NCI-H774 (cell line): ENCODE measurements around the gene SPEM3.

Experiments used
- DNase-seq: peaks from one replicate; lab custom pipeline; 2025; lab: John Stamatoyannopoulos, UW

The SPEM3 gene

DNA sequence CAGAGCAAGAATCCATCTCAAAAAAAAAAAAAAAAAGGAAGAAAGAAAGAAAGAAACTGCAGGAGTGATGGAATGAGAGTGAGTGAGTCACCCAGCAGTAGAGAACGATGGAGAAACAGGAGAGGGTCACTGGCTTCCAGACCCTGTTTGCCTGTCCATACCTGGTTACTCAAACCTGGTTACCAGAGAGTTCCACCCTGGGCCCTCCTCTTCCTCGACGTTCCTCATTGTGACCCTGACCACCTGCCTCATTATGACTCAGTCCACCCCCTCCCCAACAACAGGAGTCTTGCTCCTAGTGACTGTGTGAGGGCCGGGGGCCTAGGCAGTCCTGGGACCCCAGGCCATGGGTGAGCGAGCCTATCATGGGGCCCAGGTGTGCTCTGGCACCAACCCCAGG lies at the start of gene SPEM3:
Gene SPEM3, plus strand, starts transcription at position 301 of the 400 bp plus-strand sequence. Its CDS starts 46 bp downstream, at position 347.
- DNase-seq = no peak

DNA sequence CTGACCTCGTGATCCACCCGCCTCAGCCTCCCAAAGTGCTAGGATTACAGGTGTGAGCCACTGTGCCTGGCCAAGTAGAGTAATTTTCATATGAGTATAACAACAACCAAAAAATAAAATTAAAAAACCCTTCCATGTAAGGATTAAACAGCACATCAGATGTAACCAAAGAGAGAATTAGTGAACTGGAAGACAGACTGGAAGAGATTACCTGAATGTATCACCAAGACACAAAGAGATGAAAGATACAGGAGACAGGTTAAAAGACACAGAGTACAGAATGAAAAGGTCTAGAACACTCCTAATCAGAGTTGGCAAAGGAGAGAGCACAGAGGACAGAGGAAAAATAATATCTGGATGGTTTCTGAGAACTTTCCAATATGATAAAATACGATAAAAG lies 49.5 kb upstream of the SPEM3 start:
- no peak for DNase-seq

DNA sequence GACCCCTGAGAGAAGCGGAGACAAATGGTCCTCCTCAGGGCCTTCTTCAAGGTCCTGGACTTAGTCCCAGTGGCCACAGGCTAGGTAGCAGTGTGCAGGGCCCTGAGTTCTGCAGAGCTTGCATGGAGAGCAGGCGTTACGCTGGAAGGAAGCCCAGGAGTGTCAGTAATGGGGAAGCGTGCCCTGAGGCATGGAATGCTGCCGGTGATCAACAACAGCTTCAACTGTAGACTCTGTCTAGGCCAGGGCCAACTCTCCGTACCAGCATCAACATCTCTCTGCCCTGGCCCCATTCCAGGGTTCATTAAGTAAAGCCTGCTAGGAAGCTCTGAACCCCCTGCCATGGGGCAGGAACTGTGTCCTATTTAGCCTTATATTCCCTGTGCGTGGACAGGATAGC lies 48.3 kb upstream of the SPEM3 start:
- no peak for DNase-seq

DNA sequence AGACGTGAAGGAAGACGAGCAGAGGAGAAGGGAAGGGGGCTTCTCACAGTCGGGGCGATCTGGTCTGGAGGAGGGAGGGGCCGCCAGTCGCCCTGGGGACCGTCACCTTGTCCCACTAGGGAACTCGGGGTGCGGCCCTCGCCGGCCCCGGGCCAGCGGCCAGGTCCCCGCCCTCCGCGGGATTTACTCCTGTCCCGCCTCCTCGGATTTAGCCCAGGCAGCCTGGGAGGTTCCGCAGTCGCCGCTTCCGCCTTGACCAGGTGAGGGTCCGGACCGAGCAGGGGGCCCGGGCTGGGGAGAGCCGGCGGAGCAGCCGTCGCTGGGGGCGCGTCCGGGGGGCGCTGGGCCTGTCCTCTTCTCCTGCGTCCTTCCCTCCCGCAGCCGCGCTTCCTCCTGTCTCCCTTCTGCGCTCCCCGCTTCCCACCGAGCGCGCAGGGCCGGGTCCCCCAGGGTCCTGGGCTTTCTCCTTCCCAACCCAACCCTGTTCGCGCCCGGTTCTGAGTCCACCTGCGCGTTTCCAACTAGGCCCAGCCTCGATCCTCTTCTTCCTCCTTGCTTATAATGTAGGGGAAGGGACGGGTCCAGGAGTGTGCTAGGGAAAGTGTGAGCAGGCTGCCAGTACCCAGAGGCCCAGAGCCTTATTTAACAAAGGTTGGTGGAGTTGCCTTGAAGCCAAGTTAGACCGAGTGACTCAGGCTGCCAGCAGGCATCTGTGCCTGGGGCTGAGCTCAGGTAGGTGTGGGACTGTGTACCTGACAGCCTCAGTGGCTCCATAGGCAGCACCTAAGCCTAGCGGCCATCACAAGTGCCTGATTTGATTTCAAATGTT lies 47.6 kb upstream of the SPEM3 start, which contains the start of gene TNK1:
Gene TNK1, plus strand, starts transcription at position 235 of the 829 bp plus-strand sequence. CDS start 1,838 bp downstream, outside the sequence.
- DNase-seq = no peak

DNA sequence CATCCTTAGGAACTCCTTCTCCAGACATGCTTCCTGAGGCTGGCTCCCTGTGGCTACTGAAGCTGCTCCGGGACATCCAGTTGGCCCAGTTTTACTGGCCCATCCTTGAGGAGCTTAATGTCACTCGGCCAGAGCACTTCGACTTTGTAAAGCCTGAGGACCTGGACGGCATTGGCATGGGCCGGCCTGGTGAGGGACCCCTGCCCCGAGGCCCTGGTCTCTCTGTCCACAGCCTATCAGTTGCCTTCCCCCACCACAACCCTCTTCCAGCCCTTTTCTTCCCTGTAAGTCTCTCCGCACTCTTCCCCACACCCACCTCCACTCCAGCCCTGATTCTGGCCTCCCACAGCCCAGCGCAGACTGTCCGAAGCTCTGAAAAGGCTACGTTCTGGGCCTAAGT lies 45.8 kb upstream of the SPEM3 start:
- no peak for DNase-seq

DNA sequence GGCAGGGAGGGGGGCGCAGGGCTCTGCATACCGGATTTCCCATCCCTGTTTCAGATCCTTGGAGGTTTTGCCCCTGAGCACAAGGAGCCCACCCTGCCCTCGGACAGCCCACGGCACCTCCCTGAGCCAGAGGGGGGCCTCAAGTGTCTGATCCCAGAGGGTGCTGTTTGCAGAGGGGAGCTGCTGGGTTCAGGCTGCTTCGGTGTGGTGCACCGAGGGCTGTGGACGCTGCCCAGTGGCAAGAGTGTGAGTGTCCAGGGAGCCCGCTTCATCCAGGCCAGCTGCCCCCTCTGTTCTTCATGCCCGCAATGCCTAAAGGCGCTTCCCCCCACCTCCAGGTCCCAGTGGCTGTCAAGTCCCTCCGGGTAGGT lies 45.3 kb upstream of the SPEM3 start:
- no peak for DNase-seq

DNA sequence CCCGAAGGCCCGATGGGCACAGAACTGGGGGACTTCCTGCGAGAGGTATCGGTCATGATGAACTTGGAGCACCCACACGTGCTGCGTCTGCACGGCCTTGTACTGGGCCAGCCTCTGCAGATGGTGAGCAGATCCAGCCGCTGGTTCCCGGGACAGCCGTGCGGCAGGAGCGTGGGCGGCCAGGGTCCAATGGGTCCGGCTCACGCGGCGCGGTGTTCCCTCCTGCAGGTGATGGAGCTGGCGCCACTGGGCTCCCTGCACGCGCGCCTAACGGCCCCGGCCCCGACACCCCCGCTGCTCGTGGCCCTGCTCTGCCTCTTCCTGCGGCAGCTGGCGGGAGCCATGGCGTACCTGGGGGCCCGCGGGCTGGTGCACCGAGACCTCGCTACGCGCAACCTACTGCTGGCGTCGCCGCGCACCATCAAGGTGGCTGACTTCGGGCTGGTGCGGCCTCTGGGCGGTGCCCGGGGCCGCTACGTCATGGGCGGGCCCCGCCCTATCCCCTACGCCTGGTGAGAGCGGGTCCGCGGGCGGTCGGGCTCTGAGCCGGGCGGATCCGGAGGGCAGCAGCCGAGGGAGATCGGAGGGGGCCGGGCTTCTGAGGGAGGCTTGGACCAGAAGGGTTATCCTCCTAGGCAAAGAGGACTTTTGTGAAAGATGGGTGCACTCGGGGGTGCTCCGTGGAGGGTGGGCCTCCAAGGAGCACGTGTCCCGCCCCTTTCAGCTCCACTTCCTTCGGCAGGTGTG lies 44.7 kb upstream of the SPEM3 start:
- peak; percentile 9 for DNase-seq

DNA sequence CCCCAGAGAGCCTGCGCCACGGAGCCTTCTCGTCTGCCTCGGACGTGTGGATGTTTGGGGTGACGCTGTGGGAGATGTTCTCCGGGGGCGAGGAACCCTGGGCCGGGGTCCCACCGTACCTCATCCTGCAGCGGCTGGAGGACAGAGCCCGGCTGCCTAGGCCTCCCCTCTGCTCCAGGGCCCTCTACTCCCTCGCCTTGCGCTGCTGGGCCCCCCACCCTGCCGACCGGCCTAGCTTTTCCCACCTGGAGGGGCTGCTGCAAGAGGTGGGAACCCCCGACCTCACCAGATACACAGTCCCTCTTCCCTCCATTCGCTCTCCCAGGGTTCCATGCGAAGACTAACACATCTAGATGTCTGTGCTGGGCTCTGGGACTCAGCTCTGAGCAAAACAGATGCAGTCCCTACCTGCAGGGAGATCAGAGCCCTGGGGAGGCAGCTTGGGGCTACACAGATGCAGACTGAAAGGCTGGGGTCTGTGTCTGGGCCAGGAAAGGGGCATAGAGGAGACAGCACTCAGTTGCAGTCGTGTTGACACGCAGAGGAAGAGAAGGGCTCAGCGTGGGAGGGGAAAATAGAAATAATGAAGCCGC lies 44.1 kb upstream of the SPEM3 start:
- no peak for DNase-seq

DNA sequence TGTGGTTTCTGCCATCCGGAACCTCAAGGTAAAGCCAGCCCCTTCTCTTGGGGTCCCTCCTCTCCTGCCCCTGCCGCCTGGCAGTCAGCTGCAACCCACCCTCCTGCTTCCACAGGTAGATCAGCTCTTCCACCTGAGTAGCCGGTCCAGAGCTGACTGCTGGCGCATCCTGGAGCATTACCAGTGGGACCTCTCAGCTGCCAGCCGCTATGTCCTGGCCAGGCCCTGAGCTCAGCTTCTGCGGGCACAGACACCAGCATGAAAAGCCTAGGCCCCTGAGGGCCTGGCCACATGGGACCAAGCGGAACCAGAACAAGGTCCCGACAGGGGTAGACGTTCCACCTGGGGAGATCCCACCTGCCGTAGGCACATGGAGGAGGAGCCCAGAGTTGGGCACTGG lies 39.8 kb upstream of the SPEM3 start:
- no peak for DNase-seq

DNA sequence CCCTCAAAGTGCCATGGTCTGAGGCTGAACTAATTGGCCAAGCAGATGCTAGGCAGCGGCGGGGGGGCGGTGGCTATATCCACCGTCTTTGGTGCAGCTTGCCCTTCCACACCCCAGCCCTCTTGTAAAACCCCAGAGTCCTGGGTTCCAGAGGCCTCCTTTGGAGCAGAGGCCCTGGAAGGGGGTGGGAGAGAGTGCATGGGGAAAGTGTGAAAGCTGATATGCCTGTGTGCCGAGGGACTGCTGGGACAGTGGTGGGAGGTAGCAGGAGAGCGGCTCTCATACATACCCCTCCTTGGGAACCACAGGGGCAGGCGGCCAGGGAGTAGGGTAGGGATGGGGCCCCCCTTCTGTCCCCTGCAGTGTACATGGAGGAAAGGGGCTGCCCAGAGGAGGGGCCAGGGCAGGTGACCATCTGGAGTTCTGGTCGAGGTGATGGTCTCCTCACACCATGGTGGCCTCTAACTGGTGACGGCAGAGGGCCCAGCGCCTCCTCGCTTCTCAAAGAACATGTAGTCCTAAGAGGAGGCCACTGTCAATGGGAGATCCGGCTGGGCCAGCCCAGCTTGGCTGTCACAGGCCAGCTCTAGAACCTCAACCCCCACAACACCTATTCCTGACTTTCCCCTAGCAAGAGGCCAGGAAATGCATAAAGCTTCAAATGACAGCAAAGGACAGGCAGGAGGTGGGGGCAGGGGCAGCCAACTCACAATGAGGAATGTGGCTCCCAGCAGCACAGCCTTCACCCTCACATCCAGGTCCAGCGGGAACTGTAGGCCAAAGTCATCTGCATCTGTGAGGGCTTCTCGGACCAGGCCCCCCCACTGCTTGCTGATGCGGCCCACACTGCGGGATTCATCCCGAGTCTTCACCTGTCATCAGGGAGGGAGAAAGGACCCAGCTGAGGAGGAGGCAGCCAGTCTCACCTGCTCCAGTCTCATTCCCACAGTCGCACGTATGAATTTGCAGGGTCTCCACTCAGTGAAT lies 38.4 kb upstream of the SPEM3 start:
- no peak for DNase-seq

DNA sequence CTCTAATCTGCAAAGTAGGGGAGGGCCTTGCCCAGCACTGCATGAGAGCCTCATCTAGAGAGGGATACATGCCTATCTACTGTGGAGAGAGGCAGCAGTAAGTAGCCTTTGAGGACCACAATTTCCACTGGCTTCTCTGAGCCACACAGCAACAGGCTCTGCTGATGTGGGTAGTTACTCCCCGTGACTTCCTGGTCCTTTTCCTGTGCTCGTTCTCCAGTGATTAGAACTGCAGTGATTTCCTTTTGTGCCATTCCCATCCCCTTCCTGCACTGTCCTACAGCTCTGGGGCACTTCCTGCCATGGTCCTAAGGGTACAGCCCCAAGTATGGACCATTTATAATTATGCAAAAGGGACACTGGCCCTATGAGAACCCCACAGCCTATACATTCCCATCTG lies 37.4 kb upstream of the SPEM3 start:
- DNase-seq = no peak

DNA sequence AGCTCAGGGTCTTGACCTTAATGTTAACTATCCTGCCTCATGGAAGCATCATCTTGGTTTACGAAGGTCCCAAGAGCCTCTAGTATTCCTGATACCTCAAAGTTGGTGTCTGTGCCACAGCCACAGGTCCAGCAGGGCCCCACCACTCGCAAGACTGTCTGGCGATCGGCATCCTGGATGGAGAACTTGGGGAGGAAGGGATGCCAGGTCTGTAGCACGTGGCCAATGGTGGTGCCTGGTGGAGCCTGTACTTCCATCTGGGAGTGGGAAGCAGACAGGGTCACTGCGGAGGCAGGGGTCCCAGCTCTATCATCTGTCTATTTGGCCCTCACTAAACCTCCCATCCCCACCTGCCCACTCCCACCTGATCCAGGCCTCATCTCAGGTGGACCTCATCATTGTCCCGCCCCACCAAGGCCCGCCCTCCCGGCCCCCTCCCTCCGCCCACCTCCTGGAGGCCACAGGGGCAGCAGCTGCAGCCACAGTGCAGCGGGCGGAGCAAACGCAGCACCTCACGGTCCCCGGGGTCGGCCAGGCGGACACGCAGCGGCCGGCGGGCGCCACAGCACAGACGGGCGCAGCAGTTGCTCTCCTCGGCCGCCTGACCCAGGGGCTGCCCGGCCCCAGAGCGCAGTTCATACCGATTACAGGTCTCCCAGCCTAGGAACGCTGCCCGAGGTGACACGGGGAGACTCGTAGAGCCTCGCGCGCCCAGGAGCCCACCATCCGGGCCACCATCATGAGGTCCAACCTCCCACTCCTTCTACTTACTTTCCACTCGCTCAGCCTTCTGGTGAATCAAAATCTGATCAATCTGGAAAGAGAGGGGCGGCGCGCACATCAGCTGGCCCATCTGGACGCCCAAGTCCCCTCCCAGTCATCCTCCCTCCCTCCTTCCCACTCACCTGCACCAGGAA lies 35.7 kb upstream of the SPEM3 start:
- DNase-seq = no peak

DNA sequence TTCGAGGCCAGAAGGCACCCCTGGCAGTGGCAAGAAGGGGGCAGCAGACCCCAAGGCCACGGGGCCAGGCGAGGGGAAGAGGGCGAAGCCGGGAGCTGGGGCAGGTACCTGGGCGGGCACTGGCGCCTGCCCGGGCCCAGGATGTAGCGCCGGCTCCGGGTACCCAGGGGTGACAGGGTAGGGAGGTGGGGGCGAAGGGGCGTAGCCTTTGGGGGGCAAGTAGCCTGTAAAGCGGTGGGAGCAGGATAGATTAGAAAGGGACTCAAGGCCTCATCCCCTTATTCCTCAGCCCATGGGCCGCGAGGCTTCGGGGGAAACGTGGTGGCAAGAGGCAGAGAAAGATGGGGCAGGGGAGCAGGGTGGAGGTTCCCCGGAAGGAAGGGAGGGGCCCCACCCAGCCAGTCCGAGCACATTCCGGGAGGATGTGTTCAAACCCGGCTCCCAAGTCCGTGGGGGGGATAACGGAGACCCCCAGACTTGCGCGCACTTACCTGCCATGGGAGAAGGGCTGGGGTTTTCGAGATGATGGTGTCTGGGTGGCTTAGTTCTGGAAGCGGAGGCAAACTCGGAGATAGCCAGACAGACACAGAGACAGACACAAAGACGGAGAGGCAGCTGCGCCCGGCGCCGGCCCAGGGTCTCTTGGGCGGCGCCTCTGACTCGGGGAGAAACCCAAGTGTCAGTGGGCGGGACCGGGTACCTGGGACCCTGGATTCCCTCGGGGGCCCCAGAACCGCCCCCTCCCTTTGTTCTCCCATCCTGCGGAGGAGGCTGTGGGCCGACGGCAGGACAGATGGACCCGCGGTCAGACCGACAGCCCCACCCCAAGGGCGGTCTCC lies 34.8 kb upstream of the SPEM3 start:
- no peak for DNase-seq

DNA sequence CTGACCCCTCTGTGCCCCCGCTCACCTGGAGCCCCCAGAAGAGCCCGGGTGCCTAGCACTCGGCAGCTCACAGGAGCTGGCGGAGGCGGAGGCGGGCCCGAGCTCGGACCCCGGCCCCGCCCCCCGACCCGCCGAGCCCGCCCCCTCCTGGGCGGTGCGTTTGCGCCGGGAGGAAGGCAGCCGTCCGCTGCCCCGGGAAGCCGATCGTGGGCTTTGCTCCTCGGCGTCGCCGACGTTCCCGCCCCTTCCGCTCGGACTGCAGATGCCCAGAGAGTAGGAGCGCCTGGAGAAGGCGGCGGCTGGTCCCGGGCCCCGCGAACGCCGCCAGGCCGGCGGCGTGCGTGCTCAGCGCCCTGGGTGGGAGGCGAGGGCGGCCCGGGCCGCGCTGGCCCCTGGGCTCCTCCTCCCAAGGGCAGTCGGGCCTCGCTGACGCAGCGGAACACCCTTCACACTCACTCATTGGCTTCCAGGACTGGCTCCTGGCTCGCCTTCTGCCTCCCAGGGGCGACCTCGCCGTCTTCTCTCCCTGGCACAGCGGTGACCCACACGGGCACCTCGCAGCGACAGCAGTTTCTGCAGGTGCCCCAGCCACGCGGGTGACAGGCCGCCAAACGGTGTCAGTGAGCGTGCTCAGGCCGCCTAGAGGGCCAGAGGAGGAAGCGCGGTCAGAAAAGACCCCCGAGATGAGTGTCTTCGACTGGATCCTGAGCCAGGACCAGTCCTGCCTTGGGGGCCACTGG lies 34.0 kb upstream of the SPEM3 start, which contains the start of gene PLSCR3:
Gene PLSCR3, minus strand, starts transcription at position 74 of the 740 bp plus-strand sequence. CDS start 415 bp downstream, outside the sequence.
- DNase-seq = peak; percentile 65

DNA sequence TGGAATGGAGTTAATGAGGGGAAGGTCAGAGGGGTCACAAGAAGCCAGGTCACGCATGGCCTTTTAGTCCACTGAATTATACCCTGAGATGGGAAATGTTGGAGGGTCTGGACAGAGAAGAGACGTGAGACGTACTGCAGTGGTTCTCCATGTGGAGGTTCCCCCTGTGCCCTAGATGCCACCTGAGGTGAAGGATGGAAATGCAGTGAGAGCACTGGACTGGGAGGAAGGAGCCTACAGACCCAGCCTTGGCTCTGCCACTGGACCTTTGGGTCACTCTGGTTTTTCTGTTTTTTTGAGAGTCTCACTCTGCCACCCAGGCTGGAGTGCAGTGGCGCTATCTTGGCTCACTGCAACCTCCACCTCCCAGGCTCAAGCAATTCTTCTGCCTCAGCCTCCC lies 32.5 kb upstream of the SPEM3 start:
- DNase-seq = no peak

DNA sequence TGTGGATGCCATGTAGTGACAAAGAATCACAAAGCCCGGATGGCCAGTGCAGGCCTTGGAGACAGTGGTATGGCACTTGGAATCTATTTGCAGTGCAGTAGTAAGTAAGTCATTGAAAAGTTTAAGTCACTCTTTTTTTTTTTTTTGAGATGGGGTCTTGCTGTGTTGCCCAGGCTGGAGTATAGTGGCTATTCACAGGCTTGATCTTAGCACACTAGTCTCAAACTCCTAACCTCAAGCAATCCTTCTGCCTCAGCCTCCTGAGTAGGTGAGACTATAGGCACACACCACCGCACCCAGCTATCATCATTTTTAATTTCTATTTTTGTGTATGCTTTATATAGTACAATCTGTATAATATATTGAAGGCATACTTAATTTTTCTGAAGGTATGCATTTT lies 30.0 kb upstream of the SPEM3 start:
- DNase-seq = no peak

DNA sequence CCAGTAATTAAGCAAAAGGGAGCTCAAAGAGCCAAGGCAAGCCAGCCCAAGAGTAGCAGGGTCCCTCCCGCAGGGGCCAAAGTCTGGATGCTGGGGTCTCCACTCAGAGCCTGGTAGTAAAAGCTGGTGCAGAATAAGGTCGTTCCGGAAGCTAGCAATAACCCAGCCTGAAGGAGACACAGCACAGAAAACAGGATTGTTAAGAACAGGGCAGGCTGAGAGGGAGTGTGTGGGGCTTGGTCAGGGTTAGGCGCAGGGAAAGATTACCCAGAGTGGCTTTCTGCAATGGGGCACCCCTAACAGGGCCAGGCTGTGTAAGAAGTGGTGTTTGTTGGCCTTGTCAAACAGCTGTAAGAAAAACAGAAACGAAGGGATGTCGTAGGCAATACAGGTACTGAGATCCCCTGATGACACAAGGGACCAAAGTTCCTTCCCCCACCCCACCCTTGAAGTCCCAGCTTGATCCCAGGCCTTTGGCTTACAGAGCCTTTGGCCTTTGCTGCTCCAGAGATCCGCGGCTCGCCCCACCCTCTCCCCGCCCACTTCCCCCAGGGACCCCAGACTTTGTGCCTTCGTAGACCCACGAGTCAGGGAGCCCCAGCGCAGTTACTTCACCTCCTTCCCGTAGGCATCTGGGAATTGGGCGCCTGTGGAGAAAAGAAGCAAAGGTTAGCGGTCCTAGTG lies 25.5 kb upstream of the SPEM3 start:
- no peak for DNase-seq

DNA sequence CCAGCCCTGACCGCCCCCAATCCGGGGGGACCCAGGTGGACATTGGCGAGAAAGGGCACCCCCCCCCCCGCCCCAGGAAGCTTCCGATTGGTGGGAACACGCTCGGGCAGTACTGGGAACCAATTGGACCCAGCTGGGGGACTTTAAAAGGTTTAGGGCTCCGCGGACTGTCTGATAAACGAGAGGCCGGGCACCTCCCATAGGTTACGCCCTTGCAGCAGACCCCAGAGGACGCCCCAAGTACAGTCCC lies 25.0 kb upstream of the SPEM3 start:
- DNase-seq = no peak
